NCI-H187 treated with DMSO at 0.1 percent for 48 hours (cell line): ENCODE data around the gene RAD51B.
"Not testable (repeated sequence)": the region's sequence is repeated elsewhere in the genome, so short reads cannot be mapped to it uniquely, and the experiment has no call there.

Experiments used
- DNase-seq: peaks from one replicate; lab custom pipeline; 2025; lab: John Stamatoyannopoulos, UW

The RAD51B gene

GRCh38 chr14:68176687-68177086 lies 357.1 kb downstream of the RAD51B start:
- DNase-seq, result no peak

DNA sequence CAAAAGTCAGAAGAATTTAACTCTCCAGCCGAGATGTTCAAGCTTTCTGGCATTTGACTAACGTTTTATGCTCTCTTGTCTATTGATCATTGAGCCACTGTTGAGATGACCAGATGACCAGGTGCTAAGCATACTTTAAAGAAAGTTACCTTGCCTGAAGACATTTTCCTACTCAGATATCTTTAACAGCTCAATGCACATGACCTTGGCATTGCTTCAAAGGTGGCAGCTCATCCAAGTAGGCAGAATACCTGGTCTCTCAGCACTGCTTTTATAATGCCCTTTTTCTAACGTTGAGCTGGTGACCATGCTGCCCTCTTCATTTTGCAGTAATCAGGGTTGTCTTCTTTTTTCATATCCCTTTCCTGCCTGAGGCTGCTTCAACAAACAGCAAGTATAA lies 358.1 kb downstream of the RAD51B start:
- no peak for DNase-seq

DNA sequence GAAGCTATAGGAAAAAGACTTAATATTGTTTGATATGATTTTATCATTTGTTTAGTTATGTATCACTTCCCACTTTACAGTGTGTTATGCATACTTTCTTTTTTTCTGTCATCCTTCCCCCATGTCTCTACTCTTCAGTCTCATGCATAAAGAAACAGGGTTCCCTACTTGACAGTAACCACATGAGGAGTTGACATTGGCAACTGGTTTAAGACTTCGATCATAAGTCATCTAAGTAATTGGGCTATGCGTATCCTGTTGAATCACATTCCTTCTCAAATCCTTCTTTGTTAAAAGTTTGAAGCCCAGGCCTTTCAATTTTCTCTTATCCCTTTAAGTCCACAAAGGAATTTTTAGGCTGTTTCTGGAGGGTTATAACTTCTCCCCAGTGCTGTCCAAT lies 358.7 kb downstream of the RAD51B start:
- DNase-seq, result no peak

- DNase-seq, result no peak
These were observed 362.1 kb downstream of the RAD51B start for GRCh38 chr14:68181519-68182326.

DNA sequence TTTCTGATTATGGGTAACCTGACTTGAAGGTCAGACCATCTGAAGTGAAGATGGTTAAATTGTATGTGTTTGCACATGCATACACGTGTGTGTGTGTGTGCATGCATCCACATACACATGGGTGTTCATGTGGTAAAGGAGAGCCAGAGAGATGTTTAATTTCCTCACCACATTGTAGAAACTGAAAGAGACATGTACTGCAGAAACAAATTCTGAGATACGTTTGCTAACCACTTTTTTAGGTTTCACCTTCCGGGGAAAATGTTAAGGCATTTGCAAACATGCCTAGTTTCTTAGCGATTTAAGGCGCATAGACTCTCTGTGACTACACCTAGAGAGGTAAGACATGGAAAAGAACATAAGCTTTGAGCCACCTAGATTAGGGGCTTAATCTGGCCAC lies 362.9 kb downstream of the RAD51B start:
- DNase-seq, result no peak

DNA sequence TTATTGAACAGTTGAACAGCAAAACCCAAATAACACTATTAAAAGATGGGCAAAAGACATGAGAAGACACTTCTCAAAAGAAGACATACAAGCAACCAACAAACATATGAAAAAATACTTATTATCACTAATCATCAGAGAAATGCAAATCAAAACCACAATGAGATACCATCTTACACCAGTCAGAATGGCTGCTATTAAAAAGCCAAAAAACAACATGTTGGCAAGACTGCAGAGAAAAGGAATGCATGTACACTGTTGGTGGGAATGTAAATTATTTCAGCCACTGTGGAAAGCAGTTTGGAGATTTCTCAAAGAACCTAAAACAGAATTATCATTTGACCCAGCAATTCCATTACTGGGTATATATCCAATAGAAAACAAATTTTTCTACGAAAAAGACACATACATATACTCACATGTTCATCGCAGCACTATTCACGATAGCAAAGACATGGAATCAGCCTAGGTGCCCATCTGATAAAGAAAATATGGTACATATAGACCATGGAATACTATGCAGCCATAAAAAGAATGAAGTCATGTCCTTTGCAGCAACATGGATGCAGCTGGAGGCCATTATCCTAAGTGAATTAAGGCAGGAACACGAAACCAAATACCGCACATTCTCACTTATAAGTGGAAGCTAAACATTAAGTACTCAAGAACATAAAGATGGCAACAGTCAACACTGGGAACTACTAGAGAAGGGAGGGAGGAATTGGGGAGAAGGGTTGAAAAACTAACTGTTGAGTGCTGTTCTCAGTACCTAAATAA lies 367.1 kb downstream of the RAD51B start:
- DNase-seq, result not testable (repeated sequence)

GRCh38 chr14:68188174-68188573 lies 368.6 kb downstream of the RAD51B start:
- DNase-seq, result no peak

DNA sequence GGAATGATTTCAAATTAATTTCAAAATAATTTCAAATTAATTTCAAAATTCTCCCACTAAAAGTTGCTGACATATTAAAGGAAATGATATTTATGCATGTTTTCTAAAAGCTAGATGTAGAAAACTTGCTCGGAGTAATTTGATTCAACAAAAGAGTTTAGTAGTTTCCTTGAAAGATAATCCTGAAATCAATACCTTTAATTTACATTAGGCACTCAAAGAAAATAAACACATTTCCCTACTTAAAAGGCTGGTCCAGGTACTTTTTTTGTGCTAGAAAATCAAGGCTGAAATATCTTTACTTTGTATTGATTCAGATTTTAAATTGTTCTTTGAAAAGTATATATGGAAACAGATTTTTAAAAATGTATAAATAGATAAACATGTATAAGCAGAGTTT lies 370.5 kb downstream of the RAD51B start:
- no peak for DNase-seq

DNA sequence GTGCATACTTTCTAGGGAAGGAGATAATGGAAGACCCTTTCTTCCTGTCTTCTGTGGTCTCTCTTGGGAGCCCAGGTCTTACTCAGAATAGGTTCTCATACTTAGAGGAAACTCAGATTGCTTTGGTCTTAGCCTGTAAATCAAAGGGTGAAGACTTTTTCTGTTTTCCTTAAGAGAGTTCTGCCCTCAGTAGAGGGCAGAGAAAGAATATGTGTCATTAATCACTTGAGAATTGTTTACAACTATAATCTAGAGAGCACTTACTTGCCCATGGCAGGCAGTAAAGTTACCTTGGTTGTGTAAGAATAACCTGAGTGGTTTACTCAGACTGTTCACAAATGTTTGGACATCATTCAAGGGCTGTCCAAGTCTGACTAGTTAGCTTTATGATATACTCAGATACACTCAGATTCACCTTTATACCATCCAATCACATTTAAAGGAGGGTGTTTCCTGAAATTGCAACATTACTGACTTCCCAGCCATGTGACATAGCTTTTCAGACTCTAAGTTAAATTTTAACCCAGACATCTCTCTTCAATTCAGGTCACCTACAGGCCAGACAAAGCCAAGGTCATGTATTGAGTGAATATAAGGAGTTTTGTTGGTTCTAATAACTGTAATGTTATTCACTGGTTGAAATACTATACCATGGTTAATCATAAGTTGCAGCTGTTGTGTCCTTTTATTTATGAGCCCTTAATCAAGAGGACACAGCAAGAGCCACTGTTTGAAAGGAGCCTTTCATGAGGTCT lies 372.2 kb downstream of the RAD51B start:
- DNase-seq, result peak; percentile 72

GRCh38 chr14:68192935-68193334 lies 373.4 kb downstream of the RAD51B start:
- DNase-seq, result no peak

DNA sequence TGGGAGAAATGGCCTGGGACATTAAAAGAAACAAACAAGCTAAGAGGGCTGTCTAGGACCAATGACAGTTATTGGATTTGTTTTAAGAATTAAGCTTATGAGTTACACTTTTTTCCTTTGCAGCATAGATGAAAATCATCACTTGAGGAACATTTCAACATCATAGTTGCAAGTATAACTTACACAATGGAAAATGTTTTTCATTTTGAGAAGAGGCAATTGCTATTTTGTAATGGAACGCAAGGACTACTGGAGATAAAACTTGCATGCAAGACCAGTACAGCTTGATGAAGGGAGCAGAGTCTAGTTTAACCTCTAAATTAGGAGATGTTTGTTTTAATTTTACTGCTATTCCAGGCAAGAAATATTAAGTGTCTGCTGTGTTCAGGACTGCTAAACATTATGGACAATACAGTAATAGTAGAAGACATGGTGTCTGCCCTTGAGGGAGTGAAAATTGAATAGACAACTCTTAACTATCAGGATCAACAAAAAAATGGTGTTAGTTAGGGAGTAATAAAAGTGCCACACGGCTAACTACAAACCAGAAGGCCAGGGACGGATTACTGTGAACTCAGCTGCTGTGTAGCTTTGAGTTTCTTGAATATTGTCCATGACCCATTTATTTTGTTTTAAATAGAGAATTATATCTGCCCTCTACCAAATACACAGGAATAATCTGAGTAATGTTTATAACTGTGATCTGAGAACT lies 374.5 kb downstream of the RAD51B start:
- no peak for DNase-seq

- peak; percentile 21 for DNase-seq
These were observed 375.5 kb downstream of the RAD51B start for GRCh38 chr14:68195126-68195525.

GRCh38 chr14:68198713-68199495 lies 379.3 kb downstream of the RAD51B start:
- no peak for DNase-seq

- no peak for DNase-seq
These were observed 380.1 kb downstream of the RAD51B start for GRCh38 chr14:68199554-68200151.

DNA sequence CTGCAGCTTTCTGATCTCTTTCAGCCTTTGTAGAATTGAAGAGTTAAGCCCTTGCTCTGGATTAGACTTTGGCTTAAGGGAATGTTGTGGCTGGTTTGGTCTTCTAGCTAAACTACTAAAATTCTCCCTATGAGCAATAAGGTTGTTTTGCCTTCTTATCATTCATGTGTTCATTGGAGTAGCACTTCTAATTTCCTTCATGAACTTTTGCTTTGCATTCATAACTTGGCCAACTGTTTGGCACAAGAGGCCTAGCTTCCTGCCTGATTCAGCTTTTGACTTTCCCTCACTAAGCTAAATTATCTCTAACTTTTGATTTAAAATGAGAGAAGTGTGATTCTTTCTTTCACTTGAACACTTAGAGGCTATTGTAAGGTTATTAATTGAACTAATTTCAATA lies 384.3 kb downstream of the RAD51B start:
- DNase-seq, result no peak

GRCh38 chr14:68208218-68208617 lies 388.6 kb downstream of the RAD51B start:
- no peak for DNase-seq

DNA sequence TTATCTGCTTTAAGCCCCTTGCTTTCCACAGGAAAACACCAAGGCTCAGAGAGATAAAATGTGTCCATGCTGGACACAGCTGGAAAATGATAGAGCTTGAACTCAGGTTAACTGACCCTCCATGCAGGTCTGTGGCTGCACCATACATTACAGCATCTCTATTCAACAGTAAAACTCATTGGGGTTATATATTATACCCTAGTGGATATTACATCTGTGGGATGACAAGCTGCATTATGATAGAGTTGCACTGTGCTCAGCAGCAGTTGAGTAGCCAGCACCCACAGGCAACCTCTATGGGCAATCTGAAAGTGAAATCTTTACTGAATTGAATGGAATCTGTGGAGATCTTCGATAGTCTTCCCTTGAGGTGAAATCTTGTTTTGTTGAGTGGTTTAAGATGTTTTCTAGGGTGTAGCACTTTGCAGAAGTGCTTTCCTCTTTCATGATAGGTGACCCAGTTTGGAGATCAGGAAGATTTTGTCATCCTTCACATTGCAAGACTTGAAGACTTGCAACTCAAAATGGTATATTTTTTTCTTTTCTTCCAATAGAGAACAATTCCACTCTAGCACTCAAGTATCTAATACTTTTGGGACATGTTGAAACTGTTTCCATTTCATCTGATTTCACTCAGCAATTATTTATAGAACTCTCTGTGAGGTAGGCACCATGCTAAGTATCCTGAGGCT lies 389.2 kb downstream of the RAD51B start:
- no peak for DNase-seq

DNA sequence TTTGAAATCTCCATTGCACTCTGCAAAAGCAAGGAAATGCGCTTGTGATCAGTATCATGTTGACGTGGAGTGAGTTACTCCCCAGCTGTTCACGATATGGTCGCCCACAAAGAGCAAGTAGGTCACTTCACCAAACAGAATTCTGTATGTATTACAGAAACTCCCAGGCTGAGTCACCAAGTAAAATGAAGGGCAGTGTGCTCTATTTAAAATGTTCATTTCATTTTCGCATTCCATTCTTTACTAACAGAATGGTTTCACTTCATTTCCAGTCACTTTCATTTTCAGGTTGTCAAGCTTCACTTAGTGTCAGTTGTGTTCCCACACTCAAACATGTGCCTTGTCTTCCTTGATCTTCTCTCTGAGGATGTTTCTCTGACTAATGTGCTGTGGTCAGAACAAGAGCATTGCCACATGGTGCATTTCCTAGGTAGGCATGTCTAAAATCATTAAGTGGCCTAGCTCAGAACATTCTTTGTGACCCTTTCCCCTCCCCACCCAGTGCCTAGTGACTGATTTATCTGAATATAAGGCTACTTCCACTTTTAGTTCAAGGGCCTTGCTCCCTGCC lies 391.2 kb downstream of the RAD51B start:
- peak; percentile 15 for DNase-seq

DNA sequence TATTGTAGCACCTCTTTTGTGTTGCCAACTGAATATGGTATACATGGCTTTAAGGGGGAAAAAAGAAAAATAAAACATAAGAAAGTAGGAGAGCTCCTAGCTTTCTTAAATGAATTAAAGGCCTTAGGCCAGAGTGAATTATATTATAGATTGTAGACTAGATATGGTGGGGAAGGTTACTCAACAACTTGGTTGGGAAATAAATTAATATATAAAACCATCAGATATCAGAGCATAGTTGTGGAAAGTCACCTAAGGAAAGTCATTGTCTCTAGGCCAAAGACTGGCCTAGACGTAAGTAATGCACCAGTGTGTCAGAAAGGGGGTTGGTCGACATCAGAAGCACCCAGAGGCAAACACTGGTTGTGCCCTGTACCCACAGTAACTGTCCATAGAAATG lies 391.8 kb downstream of the RAD51B start:
- DNase-seq, result no peak

- no peak for DNase-seq
These were observed 392.3 kb downstream of the RAD51B start for GRCh38 chr14:68211886-68212285.
